Cortex of kidney (tissue), 1 donor: ENCODE measurements around the gene ARID1B.

Experiments used
- DNase-seq: peaks from one replicate; lab custom pipeline; 2025; lab: John Stamatoyannopoulos, UW

Gene ARID1B

GRCh38 chr6:156852858-156853216 lies 75.7 kb downstream of the ARID1B start:
- DNase-seq = no peak

- no peak for DNase-seq
Observed at GRCh38 chr6:156853733-156854132, 76.6 kb downstream of the ARID1B start.

GRCh38 chr6:156854466-156855161 lies 77.4 kb downstream of the ARID1B start:
- DNase-seq = no peak

GRCh38 chr6:156857573-156857972 lies 80.4 kb downstream of the ARID1B start:
- DNase-seq = no peak

GRCh38 chr6:156859686-156860085 lies 82.5 kb downstream of the ARID1B start:
- DNase-seq = no peak

- no peak for DNase-seq
Observed at GRCh38 chr6:156862711-156863110, 85.5 kb downstream of the ARID1B start.

- no peak for DNase-seq
Observed at GRCh38 chr6:156863504-156863903, 86.3 kb downstream of the ARID1B start.

- DNase-seq = no peak
Observed at GRCh38 chr6:156864557-156864956, 87.4 kb downstream of the ARID1B start.

GRCh38 chr6:156865019-156865629 lies 87.9 kb downstream of the ARID1B start:
- no peak for DNase-seq

- no peak for DNase-seq
Observed at GRCh38 chr6:156866220-156867015, 89.2 kb downstream of the ARID1B start.

GRCh38 chr6:156867121-156867520 lies 89.9 kb downstream of the ARID1B start:
- no peak for DNase-seq

- no peak for DNase-seq
Observed at GRCh38 chr6:156868385-156868784, 91.2 kb downstream of the ARID1B start.

GRCh38 chr6:156869980-156870398 lies 92.8 kb downstream of the ARID1B start:
- DNase-seq = no peak

- DNase-seq = no peak
Observed at GRCh38 chr6:156870924-156871539, 93.9 kb downstream of the ARID1B start.

- no peak for DNase-seq
Observed at GRCh38 chr6:156872903-156873302, 95.7 kb downstream of the ARID1B start.

GRCh38 chr6:156873654-156874380 lies 96.6 kb downstream of the ARID1B start:
- DNase-seq = no peak

- DNase-seq = no peak
Observed at GRCh38 chr6:156875062-156875461, 97.9 kb downstream of the ARID1B start.

GRCh38 chr6:156876302-156876701 lies 99.1 kb downstream of the ARID1B start:
- no peak for DNase-seq

- no peak for DNase-seq
Observed at GRCh38 chr6:156877126-156877863, 100.1 kb downstream of the ARID1B start.

GRCh38 chr6:156878681-156879080 lies 101.5 kb downstream of the ARID1B start:
- no peak for DNase-seq

GRCh38 chr6:156879186-156879585 lies 102.0 kb downstream of the ARID1B start:
- no peak for DNase-seq
